ENCODE measurements around the gene RELL1.

RELL1 gene

GRCh38 chr4:37687681-37688080 lies 1.5 kb upstream of the RELL1 start:
- Histone ChIP-seq H2AK5ac (ENCODE audit: low read length) (no peak overlapping the region), H3K14ac (ENCODE audit: low read length) (no peak overlapping the region), H2BK120ac (ENCODE audit: insufficient read depth, low read length, poor library complexity) (no peak overlapping the region), H4K91ac (ENCODE audit: low read depth, low read length) (no peak overlapping the region), H3K4me1 (ENCODE audit: control insufficient read depth in 1 of 2, insufficient read depth in 2 of 2, low read length in 2 of 2) (peaks cover 0 to 4% of the 10 kb centered on the region in 2 experiments), H3K9me3 (ENCODE audit: insufficient read depth, low read depth, low read length) (no peaks in the 10 kb centered on the region), H2BK5ac (ENCODE audit: low read depth, low read length, poor library complexity) (no peak overlapping the region), H3K27me3 (ENCODE audit: insufficient read depth, low read length) (no peaks in the 10 kb centered on the region), H3K36me3 (ENCODE audit: control insufficient read depth in 1 of 2, insufficient read depth in 2 of 2, low read length in 2 of 2) (no peaks in the 10 kb centered on the region), H2BK12ac (ENCODE audit: low read length) (no peak overlapping the region), H3K27ac (ENCODE audit: low read depth, low read length) (no peak overlapping the region), H2AFZ (ENCODE audit: insufficient read depth, low read length, poor library complexity) (no peak overlapping the region), H4K8ac (ENCODE audit: low read depth, low read length) (no peak overlapping the region), H3K23ac (ENCODE audit: low read length) (no peak overlapping the region), H4K12ac (ENCODE audit: low read depth, low read length) (no peak overlapping the region), H3K79me2 (ENCODE audit: control insufficient read depth, insufficient read depth, low read length, poor library complexity) (peaks cover 4% of the 10 kb centered on the region), H3K4me3 (ENCODE audit: low read depth, low read length) (no peak overlapping the region), H3K9ac (ENCODE audit: low read length) (no peak overlapping the region), H3K4me2 (ENCODE audit: low read length) (no peak overlapping the region), H3K79me1 (ENCODE audit: low read length) (peaks cover 6% of the 10 kb centered on the region), H3K4ac (ENCODE audit: low read depth, low read length) (no peak overlapping the region), H3K18ac (ENCODE audit: low read length) (no peak overlapping the region)
- no CpG with 5 or more reads among the region's 9 CpGs for WGBS (ENCODE audit: extremely low coverage, insufficient coverage, insufficient read length)
- DNase-seq, result no peak

- Histone ChIP-seq H3K14ac (ENCODE audit: low read length) (no peak overlapping the region), H4K8ac (ENCODE audit: low read depth, low read length) (no peak overlapping the region), H3K4me2 (ENCODE audit: low read length) (peak overlapping the region; percentile 76), H3K27ac (ENCODE audit: low read depth, low read length) (no peak overlapping the region), H4K91ac (ENCODE audit: low read depth, low read length) (no peak overlapping the region), H3K23ac (ENCODE audit: low read length) (no peak overlapping the region), H2BK120ac (ENCODE audit: insufficient read depth, low read length, poor library complexity) (no peak overlapping the region), H4K12ac (ENCODE audit: low read depth, low read length) (no peak overlapping the region), H2AFZ (ENCODE audit: insufficient read depth, low read length, poor library complexity) (no peak overlapping the region), H3K4me3 (ENCODE audit: low read depth, low read length) (no peak overlapping the region), H3K36me3 (ENCODE audit: control insufficient read depth in 1 of 2, insufficient read depth in 2 of 2, low read length in 2 of 2) (no peaks in the 10 kb centered on the region), H2BK5ac (ENCODE audit: low read depth, low read length, poor library complexity) (no peak overlapping the region), H3K9ac (ENCODE audit: low read length) (no peak overlapping the region), H3K9me3 (ENCODE audit: insufficient read depth, low read depth, low read length) (no peaks in the 10 kb centered on the region), H3K27me3 (ENCODE audit: insufficient read depth, low read length) (no peaks in the 10 kb centered on the region), H2AK5ac (ENCODE audit: low read length) (no peak overlapping the region), H3K79me1 (ENCODE audit: low read length) (peaks cover 6% of the 10 kb centered on the region), H2BK12ac (ENCODE audit: low read length) (no peak overlapping the region), H3K79me2 (ENCODE audit: control insufficient read depth, insufficient read depth, low read length, poor library complexity) (peaks cover 4% of the 10 kb centered on the region), H3K18ac (ENCODE audit: low read length) (no peak overlapping the region), H3K4me1 (ENCODE audit: control insufficient read depth in 1 of 2, insufficient read depth in 2 of 2, low read length in 2 of 2) (peaks cover 0 to 4% of the 10 kb centered on the region in 2 experiments), H3K4ac (ENCODE audit: low read depth, low read length) (no peak overlapping the region)
- no CpG with 5 or more reads among the region's 9 CpGs for WGBS (ENCODE audit: extremely low coverage, insufficient coverage, insufficient read length)
- no peak for DNase-seq
Observed at GRCh38 chr4:37687194-37687562, 1.0 kb upstream of the RELL1 start.

GRCh38 chr4:37685823-37686372 lies 278 bp downstream of the RELL1 start:
- WGBS (ENCODE audit: extremely low coverage, insufficient coverage, insufficient read length), result no CpG with 5 or more reads among the region's 75 CpGs
- peak overlapping the region; percentile 89 for H3K4me2 ChIP-seq (ENCODE audit: low read length)
- peaks cover 6% of the 10 kb centered on the region for H3K79me1 ChIP-seq (ENCODE audit: low read length)
- H3K23ac ChIP-seq (ENCODE audit: low read length), result no peak overlapping the region
- DNase-seq, result peak in 1 of 2 donors; percentile 47
- no peak overlapping the region for H4K12ac ChIP-seq (ENCODE audit: low read depth, low read length)
- no peak overlapping the region for H3K4ac ChIP-seq (ENCODE audit: low read depth, low read length)
- peak overlapping the region; percentile 56 for H3K14ac ChIP-seq (ENCODE audit: low read length)
- peak overlapping the region; percentile 81 for H3K18ac ChIP-seq (ENCODE audit: low read length)
- H2BK5ac ChIP-seq (ENCODE audit: low read depth, low read length, poor library complexity), result peak overlapping the region; percentile 52
- peak overlapping the region; percentile 0 for H3K27ac ChIP-seq (ENCODE audit: low read depth, low read length)
- peak overlapping the region; percentile 37 for H2BK120ac ChIP-seq (ENCODE audit: insufficient read depth, low read length, poor library complexity)
- H2AK5ac ChIP-seq (ENCODE audit: low read length), result no peak overlapping the region
- H3K36me3 ChIP-seq (ENCODE audit: control insufficient read depth in 1 of 2, insufficient read depth in 2 of 2, low read length in 2 of 2), result no peaks in the 10 kb centered on the region
- peak overlapping the region; percentile 37 for H4K91ac ChIP-seq (ENCODE audit: low read depth, low read length)
- peak overlapping the region; percentile 8 for H4K8ac ChIP-seq (ENCODE audit: low read depth, low read length)
- peak overlapping the region; percentile 10 for H2BK12ac ChIP-seq (ENCODE audit: low read length)
- H3K4me3 ChIP-seq (ENCODE audit: low read depth, low read length), result peak overlapping the region; percentile 80
- peak overlapping the region; percentile 56 for H2AFZ ChIP-seq (ENCODE audit: insufficient read depth, low read length, poor library complexity)
- H3K79me2 ChIP-seq (ENCODE audit: control insufficient read depth, insufficient read depth, low read length, poor library complexity), result peaks cover 4% of the 10 kb centered on the region
- H3K4me1 ChIP-seq (ENCODE audit: control insufficient read depth in 1 of 2, insufficient read depth in 2 of 2, low read length in 2 of 2), result peaks cover 0 to 4% of the 10 kb centered on the region in 2 experiments
- no peaks in the 10 kb centered on the region for H3K27me3 ChIP-seq (ENCODE audit: insufficient read depth, low read length)
- no peaks in the 10 kb centered on the region for H3K9me3 ChIP-seq (ENCODE audit: insufficient read depth, low read depth, low read length)
- peak overlapping the region; percentile 11 for H3K9ac ChIP-seq (ENCODE audit: low read length)

GRCh38 chr4:37685161-37685822 lies 884 bp downstream of the RELL1 start:
- Histone ChIP-seq H3K9me3 (ENCODE audit: insufficient read depth, low read depth, low read length) (no peaks in the 10 kb centered on the region), H2BK120ac (ENCODE audit: insufficient read depth, low read length, poor library complexity) (no peak overlapping the region), H4K12ac (ENCODE audit: low read depth, low read length) (no peak overlapping the region), H2AFZ (ENCODE audit: insufficient read depth, low read length, poor library complexity) (peak overlapping the region; percentile 56), H3K18ac (ENCODE audit: low read length) (peak overlapping the region; percentile 58), H3K79me1 (ENCODE audit: low read length) (peaks cover 6% of the 10 kb centered on the region), H3K36me3 (ENCODE audit: control insufficient read depth in 1 of 2, insufficient read depth in 2 of 2, low read length in 2 of 2) (no peaks in the 10 kb centered on the region), H2BK12ac (ENCODE audit: low read length) (no peak overlapping the region), H3K14ac (ENCODE audit: low read length) (no peak overlapping the region), H2BK5ac (ENCODE audit: low read depth, low read length, poor library complexity) (no peak overlapping the region), H3K4me1 (ENCODE audit: control insufficient read depth in 1 of 2, insufficient read depth in 2 of 2, low read length in 2 of 2) (peaks cover 0 to 4% of the 10 kb centered on the region in 2 experiments), H3K27me3 (ENCODE audit: insufficient read depth, low read length) (no peaks in the 10 kb centered on the region), H3K4me3 (ENCODE audit: low read depth, low read length) (peak overlapping the region; percentile 80), H3K79me2 (ENCODE audit: control insufficient read depth, insufficient read depth, low read length, poor library complexity) (peaks cover 4% of the 10 kb centered on the region), H3K4ac (ENCODE audit: low read depth, low read length) (no peak overlapping the region), H4K91ac (ENCODE audit: low read depth, low read length) (peak overlapping the region; percentile 37), H3K23ac (ENCODE audit: low read length) (no peak overlapping the region), H4K8ac (ENCODE audit: low read depth, low read length) (no peak overlapping the region), H3K4me2 (ENCODE audit: low read length) (peak overlapping the region; percentile 89), H3K9ac (ENCODE audit: low read length) (peak overlapping the region; percentile 11), H2AK5ac (ENCODE audit: low read length) (no peak overlapping the region), H3K27ac (ENCODE audit: low read depth, low read length) (no peak overlapping the region)
- peak in 1 of 2 donors; percentile 40 for DNase-seq
- no CpG with 5 or more reads among the region's 16 CpGs for WGBS (ENCODE audit: extremely low coverage, insufficient coverage, insufficient read length)

Measured in trophoblast cell (in vitro differentiated cells and primary cell).